GM10266 (cell line): ENCODE results near the gene CSNK2A1.
"Not testable (repeated sequence)": the region's sequence is repeated elsewhere in the genome, so short reads cannot be mapped to it uniquely, and the experiment has no call there.

Experiments
- DNase-seq: peaks from one replicate; pipeline ENCODE4 v3.0.0; 2012; ENCODE audit errors: extremely low spot score
- CTCF ChIP-seq: IDR thresholded peaks from 2 replicates; pipeline ENCODE4 v1.5.1; 2012; ENCODE audit warnings: mild to moderate bottlenecking, low read depth; ENCODE audit not compliant: control insufficient read depth, insufficient read depth; ENCODE audit errors: missing control alignments

Gene CSNK2A1

GRCh38 chr20:481167-481566 is 62.4 kb downstream of the CSNK2A1 start:
- DNase-seq, result no peak
- no peak for TF ChIP-seq CTCF

- DNase-seq, result no peak
- TF ChIP-seq CTCF, result no peak
Measured at GRCh38 chr20:480044-480443, 63.5 kb downstream of the CSNK2A1 start.

GRCh38 chr20:479487-479886 is 64.1 kb downstream of the CSNK2A1 start:
- TF ChIP-seq CTCF, result no peak
- DNase-seq, result no peak

GRCh38 chr20:478949-479429 is 64.6 kb downstream of the CSNK2A1 start:
- peak; percentile 55 for DNase-seq
- TF ChIP-seq CTCF, result peak; percentile 51

- no peak for TF ChIP-seq CTCF
- no peak for DNase-seq
Measured at GRCh38 chr20:478010-478948, 65.3 kb downstream of the CSNK2A1 start.

- DNase-seq, result not testable (repeated sequence)
Measured at GRCh38 chr20:476561-477249, 66.9 kb downstream of the CSNK2A1 start.

GRCh38 chr20:475463-476357 is 67.9 kb downstream of the CSNK2A1 start:
- DNase-seq, result no peak
- no peak for TF ChIP-seq CTCF
